Inflammatory macrophage treated with lipopolysaccharide for 4 hours (primary cell): ENCODE measurements around the gene CWC22.
"Not testable (repeated sequence)": the region's sequence is repeated elsewhere in the genome, so short reads cannot be mapped to it uniquely, and the experiment has no call there.

Experiments used
- DNase-seq: peaks from one replicate; pipeline ENCODE4 v3.0.0-alpha.2; 2020

The CWC22 gene

GRCh38 chr2:180002198-180002770, 4.8 kb downstream of the CWC22 start:
- DNase-seq: peak; percentile 28

GRCh38 chr2:180001726-180002125, 5.4 kb downstream of the CWC22 start:
- DNase-seq: peak; percentile 13

GRCh38 chr2:180000434-180000833, 6.7 kb downstream of the CWC22 start:
- DNase-seq: no peak

- no peak for DNase-seq
Observed at GRCh38 chr2:179999000-179999399, 8.1 kb downstream of the CWC22 start.

GRCh38 chr2:179995741-179996515, 11.2 kb downstream of the CWC22 start:
- DNase-seq: no peak

GRCh38 chr2:179991344-179991743, 15.8 kb downstream of the CWC22 start:
- peak; percentile 14 for DNase-seq

- no peak for DNase-seq
Observed at GRCh38 chr2:179990676-179991317, 16.3 kb downstream of the CWC22 start.

- no peak for DNase-seq
Observed at GRCh38 chr2:179987916-179988315, 19.2 kb downstream of the CWC22 start.

GRCh38 chr2:179985163-179985820, 21.8 kb downstream of the CWC22 start:
- DNase-seq: no peak

GRCh38 chr2:179983250-179983932, 23.7 kb downstream of the CWC22 start:
- no peak for DNase-seq

- DNase-seq: no peak
Observed at GRCh38 chr2:179981085-179981484, 26.0 kb downstream of the CWC22 start.

GRCh38 chr2:179974761-179975160, 32.3 kb downstream of the CWC22 start:
- no peak for DNase-seq

- no peak for DNase-seq
Observed at GRCh38 chr2:179966778-179967394, 40.2 kb downstream of the CWC22 start.

GRCh38 chr2:179965291-179966258, 41.5 kb downstream of the CWC22 start:
- no peak for DNase-seq

GRCh38 chr2:179963626-179964025, 43.5 kb downstream of the CWC22 start:
- peak; percentile 40 for DNase-seq

- DNase-seq: not testable (repeated sequence)
Observed at GRCh38 chr2:179958251-179958650, 48.8 kb downstream of the CWC22 start.

GRCh38 chr2:179954026-179954425, 53.1 kb downstream of the CWC22 start:
- no peak for DNase-seq

- DNase-seq: no peak
Observed at GRCh38 chr2:179953359-179953758, 53.7 kb downstream of the CWC22 start.

- DNase-seq: no peak
Observed at GRCh38 chr2:179952658-179953057, 54.4 kb downstream of the CWC22 start.

- no peak for DNase-seq
Observed at GRCh38 chr2:179951680-179952079, 55.4 kb downstream of the CWC22 start.

GRCh38 chr2:179950391-179950790, 56.7 kb downstream of the CWC22 start:
- no peak for DNase-seq
